GM18519 (cell line): ENCODE results near the gene SWAP70.
A peak's percentile ranks its signal among the peaks of the same experiment; 100 is the strongest.

ENCODE experiments used
- ATAC-seq: cut with Tn5 transposase; IDR thresholded peaks from one replicate; pipeline ENCODE4 v1.9.1; 2021; ENCODE audit warnings: mild to moderate bottlenecking, moderate library complexity; ENCODE audit not compliant: unreplicated experiment, low FRiP score

The SWAP70 gene

DNA sequence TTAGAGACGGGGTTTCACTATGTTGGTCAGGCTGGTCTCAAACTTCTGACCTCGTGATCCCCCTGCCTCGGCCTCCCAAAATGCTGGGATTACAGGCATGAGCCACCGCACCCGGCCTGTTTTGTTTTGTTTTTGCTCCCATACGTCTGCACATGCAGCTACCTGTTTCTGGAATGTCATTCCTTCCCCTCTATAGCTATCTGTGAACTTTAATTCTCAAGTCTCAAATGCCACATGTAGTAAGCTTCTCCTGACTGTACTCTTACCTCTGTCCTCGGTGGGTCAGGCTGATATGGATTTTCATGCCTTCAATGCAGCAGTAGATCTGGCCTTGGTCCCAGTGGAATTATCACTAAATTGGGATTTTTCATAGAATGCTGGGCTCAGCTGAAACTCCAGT lies 12.4 kb upstream of the SWAP70 start:
- no peak for ATAC-seq

DNA sequence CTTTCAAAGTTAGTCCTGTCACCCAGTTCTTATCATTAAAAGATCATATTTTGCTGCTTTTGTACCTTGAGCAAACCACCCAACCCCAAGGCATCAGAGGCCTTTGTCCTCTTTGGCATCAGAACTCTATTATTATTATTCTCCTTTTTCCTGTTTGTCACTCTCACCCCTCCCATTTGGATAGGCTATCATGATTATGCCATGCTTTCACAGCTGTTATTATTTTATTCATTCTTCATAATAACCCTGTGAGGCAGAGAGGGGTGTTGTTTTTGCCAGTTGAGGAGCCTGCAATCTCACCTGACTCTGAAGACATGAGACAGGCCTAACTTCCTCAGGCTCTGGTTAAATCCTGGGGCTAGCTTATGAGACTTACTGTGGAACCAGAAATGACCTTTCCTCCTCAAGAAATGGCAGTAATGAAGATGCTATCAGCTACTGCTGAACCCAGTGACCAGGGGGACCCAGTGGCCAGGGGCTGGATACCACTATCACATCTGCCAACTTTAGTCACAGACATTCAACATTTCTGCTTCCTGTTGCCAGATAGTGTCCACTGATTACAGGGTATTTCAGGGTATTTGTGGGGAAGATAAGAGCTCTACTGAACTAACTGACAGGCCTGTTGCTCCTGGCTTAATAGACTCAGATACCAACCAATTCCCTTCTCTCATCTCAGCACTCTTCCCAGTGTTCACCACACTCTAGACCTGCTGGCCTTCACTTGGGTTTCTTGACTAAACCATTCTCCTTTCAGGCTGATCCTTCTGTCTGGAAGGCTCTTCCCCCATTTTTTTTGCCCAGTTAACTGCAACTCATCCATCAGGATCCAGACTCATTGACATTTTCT lies 11.8 kb upstream of the SWAP70 start:
- ATAC-seq = no peak

DNA sequence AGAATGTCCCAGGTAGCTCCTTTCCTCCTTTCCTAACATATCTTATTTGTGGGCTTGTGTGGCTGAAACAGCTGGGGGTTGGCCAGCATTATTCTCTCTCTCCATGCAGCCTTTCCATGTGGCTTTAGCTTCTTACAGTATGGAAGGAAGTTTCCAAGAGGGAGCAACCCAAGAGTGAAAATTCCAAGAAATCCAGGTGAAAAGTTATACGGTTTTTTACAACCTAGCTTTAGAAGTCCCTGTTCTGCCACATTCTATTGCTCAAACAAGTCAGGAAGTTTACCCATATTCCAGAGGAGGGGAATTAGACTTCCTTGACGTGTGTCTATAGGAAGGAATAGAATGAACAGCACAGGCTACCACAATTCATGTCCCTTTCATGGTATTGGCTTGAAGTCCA lies 10.0 kb upstream of the SWAP70 start:
- no peak for ATAC-seq

DNA sequence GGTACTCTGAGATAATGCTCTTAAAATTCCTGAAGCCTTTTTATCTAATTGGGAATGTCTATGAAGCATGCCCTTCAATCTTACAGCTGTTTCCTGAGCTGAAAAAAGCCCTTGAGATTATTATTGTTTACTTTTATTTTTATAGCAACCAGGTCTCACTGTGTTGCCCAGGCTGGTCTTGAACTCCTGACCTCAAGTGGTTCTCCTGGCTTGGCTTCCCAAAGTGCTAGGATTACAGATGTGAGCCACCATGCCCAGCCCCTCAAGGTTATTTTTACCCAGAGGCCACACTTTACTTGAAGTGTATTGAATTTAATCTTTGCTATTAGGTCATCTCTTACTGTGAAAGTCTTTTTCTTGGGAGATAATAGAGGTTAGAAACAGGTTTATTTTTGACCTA lies 7.0 kb upstream of the SWAP70 start:
- no peak for ATAC-seq

GRCh38 chr11:9657531-9657930 lies 6.3 kb upstream of the SWAP70 start:
- ATAC-seq = no peak

- ATAC-seq = no peak
Observed at GRCh38 chr11:9660886-9661285, 3.0 kb upstream of the SWAP70 start.

GRCh38 chr11:9662273-9662672 lies 1.6 kb upstream of the SWAP70 start:
- no peak for ATAC-seq

- ATAC-seq = peak; percentile 20
Observed at GRCh38 chr11:9664276-9665171, 647 bp downstream of the SWAP70 start.

DNA sequence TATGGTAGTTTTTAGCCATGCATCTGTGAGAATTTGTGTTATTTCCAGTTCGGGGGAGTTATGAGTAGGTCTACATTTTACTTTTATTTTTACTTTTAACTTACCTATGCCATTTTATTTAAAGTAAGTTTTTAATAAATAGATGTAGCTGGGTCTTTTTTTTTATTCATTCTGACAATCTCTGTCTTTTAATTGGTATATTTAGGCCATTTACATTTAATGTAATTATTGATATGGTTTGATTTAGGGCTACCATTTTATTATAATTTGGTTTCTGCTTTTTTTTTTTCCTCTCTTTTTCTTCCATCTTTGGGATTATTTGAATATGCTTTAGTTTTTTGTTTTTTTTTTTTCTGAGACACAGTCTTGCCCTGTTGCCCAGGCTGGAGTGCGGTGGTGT lies 1.9 kb downstream of the SWAP70 start:
- no peak for ATAC-seq

- no peak for ATAC-seq
Observed at GRCh38 chr11:9669954-9670353, 6.1 kb downstream of the SWAP70 start.

DNA sequence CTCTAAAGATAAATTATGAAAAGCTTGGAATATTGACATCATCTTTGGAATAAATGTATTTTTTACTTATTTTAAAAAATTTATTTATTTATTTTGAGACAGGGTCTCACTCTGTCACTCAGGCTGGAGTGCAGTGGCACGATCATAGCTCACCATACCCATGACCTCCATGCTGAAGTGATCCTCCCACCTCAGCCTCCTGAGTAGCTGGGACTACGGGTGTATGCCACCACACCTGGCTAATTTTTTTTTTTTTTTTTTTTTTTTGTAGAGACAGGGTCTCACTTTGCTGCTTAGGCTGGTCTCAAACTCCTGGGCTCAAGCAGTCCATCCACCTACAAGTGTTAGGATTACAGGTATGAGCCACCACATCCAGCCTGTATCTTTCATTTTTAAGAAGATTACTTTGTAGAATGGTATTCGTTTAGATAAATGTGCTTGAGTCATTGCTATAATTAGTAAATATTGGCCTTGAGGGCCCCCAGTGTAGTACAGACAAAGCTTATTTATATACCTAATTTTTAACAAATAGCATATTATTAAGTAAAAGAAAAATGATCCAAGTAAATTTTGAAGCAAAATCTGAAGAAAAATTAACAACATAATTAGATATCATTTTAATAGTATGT lies 8.5 kb downstream of the SWAP70 start:
- ATAC-seq = no peak

- ATAC-seq = no peak
Observed at GRCh38 chr11:9672918-9673317, 9.0 kb downstream of the SWAP70 start.

GRCh38 chr11:9675691-9676090 lies 11.8 kb downstream of the SWAP70 start:
- no peak for ATAC-seq

DNA sequence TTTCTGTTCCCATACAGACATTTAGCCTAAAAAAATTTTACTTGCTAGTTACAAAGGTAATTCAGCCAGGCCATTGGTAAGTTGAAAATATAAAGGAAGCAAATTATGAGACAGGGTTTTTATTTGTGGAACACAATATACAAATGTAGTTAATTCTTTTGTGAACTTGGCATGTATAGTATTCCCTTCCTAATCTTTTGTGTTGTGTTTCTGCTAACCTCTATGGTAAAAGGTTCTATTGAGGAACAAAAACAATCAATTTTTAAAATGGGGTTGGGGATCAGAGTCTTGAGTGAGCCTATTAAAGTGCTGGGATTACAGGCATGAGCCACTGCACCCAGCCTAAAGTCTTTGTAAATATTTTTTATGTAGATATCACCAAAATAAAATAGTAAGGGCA lies 14.1 kb downstream of the SWAP70 start:
- ATAC-seq = no peak

- no peak for ATAC-seq
Observed at GRCh38 chr11:9678576-9678975, 14.7 kb downstream of the SWAP70 start.

- no peak for ATAC-seq
Observed at GRCh38 chr11:9680028-9680427, 16.2 kb downstream of the SWAP70 start.

DNA sequence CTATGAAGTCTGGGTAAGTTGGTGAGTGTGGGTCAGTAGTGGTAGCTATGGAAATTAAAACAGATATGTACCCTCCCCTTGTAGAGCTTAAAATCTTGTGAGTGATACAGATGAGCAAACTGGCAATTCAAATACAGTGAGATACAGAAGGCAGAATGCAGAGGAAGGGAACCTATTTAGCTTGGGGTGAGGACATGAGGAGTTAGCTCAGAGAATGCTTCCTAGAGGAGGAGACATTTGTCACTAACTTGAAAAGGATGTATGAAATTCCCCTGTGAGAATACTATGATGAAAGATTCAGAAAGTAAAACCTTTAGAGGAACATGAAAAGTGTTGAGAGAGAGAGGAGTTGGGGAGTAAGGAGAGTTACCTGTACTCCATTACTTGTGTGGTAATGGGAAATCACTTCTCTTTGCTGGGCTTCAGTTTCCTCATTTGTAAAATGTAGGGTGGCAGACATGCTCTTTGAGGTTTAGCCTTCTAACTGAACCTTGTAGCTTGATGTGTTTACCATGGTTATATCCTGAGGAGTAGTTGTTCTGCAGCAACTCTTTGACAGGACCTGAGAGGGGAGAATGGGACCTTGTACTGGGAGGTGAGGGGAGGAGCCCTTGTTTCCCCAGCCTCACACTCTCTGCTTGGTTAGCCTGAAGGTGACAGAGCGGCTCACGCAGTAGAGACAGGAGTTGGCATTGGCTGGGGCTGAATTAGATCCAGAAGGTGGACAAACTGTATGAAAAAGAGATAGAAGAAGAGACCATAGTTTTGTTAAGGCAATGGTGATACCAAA lies 17.9 kb downstream of the SWAP70 start:
- ATAC-seq = no peak

- no peak for ATAC-seq
Observed at GRCh38 chr11:9687711-9688477, 24.0 kb downstream of the SWAP70 start.

DNA sequence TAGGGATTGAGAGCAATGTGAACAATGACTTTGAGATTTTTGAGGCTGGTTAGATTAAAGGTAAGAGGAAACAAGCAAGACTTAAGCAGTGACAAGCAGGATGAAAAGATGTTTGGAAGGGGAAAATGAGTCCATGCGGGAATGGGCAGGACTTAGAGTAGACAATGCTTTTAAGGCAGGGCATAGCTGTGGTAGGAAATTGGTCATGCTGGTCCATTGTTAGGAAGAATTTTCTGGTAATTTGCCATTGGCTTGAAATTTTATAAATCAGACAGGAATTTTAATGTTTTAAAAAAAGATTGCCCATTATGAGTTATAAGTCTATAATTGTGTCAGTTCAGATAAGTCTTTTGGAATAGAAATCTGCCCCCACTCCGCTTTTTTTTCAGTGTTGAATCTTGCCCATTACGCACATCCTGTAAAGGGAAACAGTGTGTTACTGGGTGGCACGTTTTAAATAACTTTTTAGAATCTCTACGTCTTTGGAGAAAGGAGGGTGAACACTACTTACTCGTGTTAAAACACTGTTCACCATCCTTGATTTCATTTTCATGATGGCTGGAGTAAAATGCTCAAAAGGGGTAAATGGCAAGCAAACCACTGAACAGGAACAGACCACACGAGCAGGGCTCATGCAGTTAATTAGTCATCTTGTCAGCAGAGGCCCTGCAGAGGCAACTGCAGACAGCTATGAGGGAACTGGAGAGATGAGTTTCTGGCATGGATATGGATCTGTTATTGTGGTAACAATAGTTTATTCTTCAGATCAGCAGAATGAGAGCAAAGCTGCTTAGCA lies 25.0 kb downstream of the SWAP70 start:
- ATAC-seq = peak; percentile 65
